Measurements from ENCODE around the gene TOB1. TPM values are rescaled to one million over a fixed set of nuclear protein-coding genes. Genes with fewer than 3 reads are reported as not detected.

Gene TOB1
- polyA plus RNA-seq, 1 experiment, result 20.3 TPM

DNA sequence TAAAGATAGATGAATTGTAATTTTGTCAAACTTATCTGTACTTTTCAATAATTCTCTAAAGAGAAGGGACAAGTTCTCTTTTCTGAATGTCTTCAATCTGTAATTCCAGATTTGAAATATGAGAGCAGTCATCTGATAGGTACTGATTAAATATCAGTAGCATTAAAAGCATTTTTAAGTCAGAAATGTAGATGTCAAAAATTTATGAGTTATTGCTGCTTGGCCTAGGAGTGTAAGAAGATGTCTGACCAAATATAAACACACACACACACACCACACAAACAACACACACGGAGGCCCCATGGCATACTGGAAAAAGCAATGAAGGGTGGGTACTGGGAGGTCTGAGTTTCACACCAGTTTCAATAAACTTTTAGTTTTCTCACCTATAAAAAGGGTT is 2.4 kb upstream of the TOB1 start:
- Histone ChIP-seq H3K27ac (ENCODE audit: low read depth, low read length) (no peak overlapping the region), H3K9me3 (ENCODE audit: control insufficient read depth, insufficient read depth, low read length) (peaks cover 3% of the 10 kb centered on the region; the same call in 1 of the 2 replicates), H3K27me3 (ENCODE audit: control insufficient read depth, insufficient read depth, low read length) (peaks cover 5% of the 10 kb centered on the region), H3K4me3 (ENCODE audit: low read depth, low read length) (peak overlapping the region; percentile 31; the same call in 1 of the 2 replicates)
- CTCF ChIA-PET, result no interaction called here
- POLR2A ChIA-PET, result no interaction called here
- TF ChIP-seq, protein P1, sequence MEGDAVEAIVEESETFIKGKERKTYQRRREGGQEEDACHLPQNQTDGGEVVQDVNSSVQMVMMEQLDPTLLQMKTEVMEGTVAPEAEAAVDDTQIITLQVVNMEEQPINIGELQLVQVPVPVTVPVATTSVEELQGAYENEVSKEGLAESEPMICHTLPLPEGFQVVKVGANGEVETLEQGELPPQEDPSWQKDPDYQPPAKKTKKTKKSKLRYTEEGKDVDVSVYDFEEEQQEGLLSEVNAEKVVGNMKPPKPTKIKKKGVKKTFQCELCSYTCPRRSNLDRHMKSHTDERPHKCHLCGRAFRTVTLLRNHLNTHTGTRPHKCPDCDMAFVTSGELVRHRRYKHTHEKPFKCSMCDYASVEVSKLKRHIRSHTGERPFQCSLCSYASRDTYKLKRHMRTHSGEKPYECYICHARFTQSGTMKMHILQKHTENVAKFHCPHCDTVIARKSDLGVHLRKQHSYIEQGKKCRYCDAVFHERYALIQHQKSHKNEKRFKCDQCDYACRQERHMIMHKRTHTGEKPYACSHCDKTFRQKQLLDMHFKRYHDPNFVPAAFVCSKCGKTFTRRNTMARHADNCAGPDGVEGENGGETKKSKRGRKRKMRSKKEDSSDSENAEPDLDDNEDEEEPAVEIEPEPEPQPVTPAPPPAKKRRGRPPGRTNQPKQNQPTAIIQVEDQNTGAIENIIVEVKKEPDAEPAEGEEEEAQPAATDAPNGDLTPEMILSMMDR (IDR thresholded peaks at IDR 0.05; ENCODE audit: low read depth, low read length), result no peak
- DNase-seq (ENCODE audit: low read depth, low spot score), result no peak

DNA sequence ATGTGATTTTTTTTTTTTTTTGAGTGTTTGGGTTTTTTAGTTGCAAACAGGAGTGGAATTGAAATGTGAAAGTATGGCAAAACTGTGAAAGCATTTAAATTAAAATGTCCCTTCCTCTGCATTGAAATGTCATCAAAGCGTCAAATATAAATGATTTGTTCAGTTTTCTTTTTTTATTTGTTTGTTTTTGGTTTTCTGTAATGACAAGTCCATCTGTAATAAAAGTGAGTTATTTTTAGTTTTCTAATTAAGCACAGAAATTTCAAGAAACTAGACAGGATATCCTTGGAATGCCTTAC is 1.9 kb upstream of the TOB1 start:
- ChIA-PET CTCF (no interaction called here), POLR2A (interaction anchor here (2.7 kb wide), 1 partner anchor 36 kb away, joined by 55 read pairs; no protein-coding TSS in a partner anchor)
- H3K27ac ChIP-seq (ENCODE audit: low read depth, low read length), result no peak overlapping the region

DNA sequence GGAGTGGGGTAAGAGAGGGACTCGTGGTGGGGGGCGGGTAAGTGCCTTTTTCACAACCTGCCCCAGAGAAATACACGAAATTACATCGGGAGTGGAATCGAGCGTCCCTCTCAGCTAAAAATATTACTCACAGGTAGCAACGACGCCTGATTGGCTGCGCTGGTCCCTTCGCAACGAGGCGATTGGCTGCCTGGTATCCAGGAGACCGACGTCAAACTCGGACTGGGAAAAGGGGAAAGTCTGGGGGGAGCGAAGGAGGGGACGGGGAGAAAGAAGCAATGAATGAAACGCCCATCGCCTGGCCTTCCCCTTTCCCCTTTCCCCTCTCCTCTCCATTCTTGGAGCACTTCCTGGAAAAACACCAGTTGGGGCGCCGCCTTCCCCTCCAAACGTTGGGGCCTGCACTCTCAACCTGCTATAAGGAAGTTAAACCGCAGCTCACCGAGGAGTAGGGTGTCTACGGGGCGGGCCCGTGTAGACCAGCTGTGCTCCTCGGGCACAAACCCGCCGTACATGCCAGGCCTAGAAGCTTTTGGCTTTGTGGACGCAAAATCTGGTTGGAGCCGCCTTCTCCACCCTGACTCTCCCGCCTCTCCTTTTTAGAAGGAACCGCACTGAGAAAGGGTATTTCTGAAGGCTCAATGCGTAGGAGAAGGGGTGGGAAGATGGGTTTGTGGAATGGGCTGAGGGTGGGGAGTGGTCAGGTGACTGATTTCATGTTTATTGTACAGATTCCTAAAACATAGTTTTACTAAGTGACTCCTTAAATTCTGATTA is 1.4 kb upstream of the TOB1 start:
- Histone ChIP-seq H3K9me3 (ENCODE audit: control insufficient read depth, insufficient read depth, low read length) (peaks cover 3% of the 10 kb centered on the region; the same call in 1 of the 2 replicates), H3K27me3 (ENCODE audit: control insufficient read depth, insufficient read depth, low read length) (peaks cover 2% of the 10 kb centered on the region), H3K4me3 (ENCODE audit: low read depth, low read length) (peak overlapping the region; percentile 72), H3K27ac (ENCODE audit: low read depth, low read length) (peak overlapping the region; percentile 95)
- ChIA-PET POLR2A (interaction anchor here (0.5 to 3.2 kb wide), 10 partner anchors 10 to 82 kb away, joined by 3 to 79 read pairs (median 20); no protein-coding TSS in a partner anchor), CTCF (interaction anchor here (0.9 kb wide), 1 partner anchor 33 kb away, joined by 3 read pairs; no protein-coding TSS in a partner anchor)
- TF ChIP-seq, protein P1 (IDR thresholded peaks at IDR 0.05; ENCODE audit: low read depth, low read length), result no peak
- peak; percentile 70 for DNase-seq (ENCODE audit: low read depth, low spot score)

More for the DNA sequence above, 1.9 kb upstream of the TOB1 start:
- no peak for DNase-seq (ENCODE audit: low read depth, low spot score)
- TF ChIP-seq, protein P1 (IDR thresholded peaks at IDR 0.05; ENCODE audit: low read depth, low read length), result no peak
- peaks cover 3% of the 10 kb centered on the region; the same call in 1 of the 2 replicates for H3K9me3 ChIP-seq (ENCODE audit: control insufficient read depth, insufficient read depth, low read length)
- peaks cover 2% of the 10 kb centered on the region for H3K27me3 ChIP-seq (ENCODE audit: control insufficient read depth, insufficient read depth, low read length)
- H3K4me3 ChIP-seq (ENCODE audit: low read depth, low read length), result peak overlapping the region; percentile 72

DNA sequence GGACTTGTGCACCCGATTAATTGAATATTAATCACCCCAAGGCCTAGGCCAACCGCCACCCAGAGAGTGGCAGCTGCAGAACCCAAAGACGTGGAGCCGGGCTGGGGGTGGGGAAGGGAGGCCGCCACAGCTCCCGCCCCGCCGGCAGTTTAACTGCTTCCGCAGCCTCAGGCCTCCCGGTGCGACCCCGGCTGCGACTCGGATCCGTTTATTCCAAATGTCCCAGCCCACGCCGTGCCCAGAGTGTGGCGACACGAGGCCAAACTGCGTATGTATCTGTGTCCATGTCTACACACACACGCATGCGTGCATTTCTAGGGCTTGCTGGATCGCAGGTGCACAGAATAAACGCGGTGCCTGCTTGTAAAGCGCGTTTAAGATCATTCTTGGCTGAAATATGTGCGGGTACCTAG is 802 bp upstream of the TOB1 start:
- CTCF ChIA-PET, result interaction anchor here (0.9 to 1.8 kb wide), 4 partner anchors 15 to 90 kb away, joined by 3 to 5 read pairs (median 4); no protein-coding TSS in a partner anchor
- POLR2A ChIA-PET, result interaction anchor here (0.8 to 3.2 kb wide), 19 partner anchors 11 to 323 kb away, joined by 3 to 85 read pairs (median 9); no protein-coding TSS in a partner anchor
- TF ChIP-seq, protein P1 (IDR thresholded peaks at IDR 0.05; ENCODE audit: low read depth, low read length), result no peak
- peak overlapping the region; percentile 95 for H3K27ac ChIP-seq (ENCODE audit: low read depth, low read length)
- peaks cover 2% of the 10 kb centered on the region for H3K27me3 ChIP-seq (ENCODE audit: control insufficient read depth, insufficient read depth, low read length)
- peaks cover 3% of the 10 kb centered on the region; the same call in 1 of the 2 replicates for H3K9me3 ChIP-seq (ENCODE audit: control insufficient read depth, insufficient read depth, low read length)
- peak overlapping the region; percentile 72 for H3K4me3 ChIP-seq (ENCODE audit: low read depth, low read length)
- no peak for DNase-seq (ENCODE audit: low read depth, low spot score)

DNA sequence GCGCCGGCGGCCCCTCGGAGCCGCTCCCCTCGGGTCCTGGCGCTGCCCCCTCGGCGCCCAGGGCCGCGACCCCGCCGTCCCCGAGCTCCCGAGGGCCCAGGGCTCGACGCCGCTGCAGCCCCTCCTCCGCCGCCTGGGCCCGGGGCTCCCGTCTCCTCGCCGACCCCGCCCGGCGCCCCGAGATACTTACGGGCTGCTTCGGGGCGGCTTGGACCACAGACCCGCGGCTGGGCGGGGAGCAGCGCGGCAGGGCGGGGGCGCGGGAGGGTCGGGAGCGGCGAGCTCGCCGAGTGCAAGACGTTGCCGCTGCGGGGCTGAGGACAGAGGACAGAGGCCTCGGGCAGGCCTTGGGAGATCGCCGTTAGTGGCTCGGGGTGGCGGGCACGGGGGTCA is 290 bp downstream of the TOB1 start:
- ChIA-PET CTCF (interaction anchor here (0.8 to 1.8 kb wide), 3 partner anchors 14 to 91 kb away, joined by 4 to 5 read pairs (median 5); no protein-coding TSS in a partner anchor), POLR2A (interaction anchor here (0.6 to 3.2 kb wide), 50 partner anchors 9 to 363 kb away, joined by 3 to 85 read pairs (median 5); partner anchors contain the start of gene LUC7L3)
- Histone ChIP-seq H3K27ac (ENCODE audit: low read depth, low read length) (no peak overlapping the region), H3K27me3 (ENCODE audit: control insufficient read depth, insufficient read depth, low read length) (no peaks in the 10 kb centered on the region), H3K4me3 (ENCODE audit: low read depth, low read length) (peak overlapping the region; percentile 94), H3K9me3 (ENCODE audit: control insufficient read depth, insufficient read depth, low read length) (peaks cover 3% of the 10 kb centered on the region; the same call in 1 of the 2 replicates)
- TF ChIP-seq, protein P1 (IDR thresholded peaks at IDR 0.05; ENCODE audit: low read depth, low read length), result no peak
- no peak for DNase-seq (ENCODE audit: low read depth, low spot score)
